Measurements from ENCODE around the gene PADI2. TPM values are rescaled to one million over a fixed set of nuclear protein-coding genes. Genes with fewer than 3 reads are reported as not detected.

Gene PADI2
- polyA plus RNA-seq, 3 donors = 2.3 to 2.6 (median 2.6) TPM

DNA sequence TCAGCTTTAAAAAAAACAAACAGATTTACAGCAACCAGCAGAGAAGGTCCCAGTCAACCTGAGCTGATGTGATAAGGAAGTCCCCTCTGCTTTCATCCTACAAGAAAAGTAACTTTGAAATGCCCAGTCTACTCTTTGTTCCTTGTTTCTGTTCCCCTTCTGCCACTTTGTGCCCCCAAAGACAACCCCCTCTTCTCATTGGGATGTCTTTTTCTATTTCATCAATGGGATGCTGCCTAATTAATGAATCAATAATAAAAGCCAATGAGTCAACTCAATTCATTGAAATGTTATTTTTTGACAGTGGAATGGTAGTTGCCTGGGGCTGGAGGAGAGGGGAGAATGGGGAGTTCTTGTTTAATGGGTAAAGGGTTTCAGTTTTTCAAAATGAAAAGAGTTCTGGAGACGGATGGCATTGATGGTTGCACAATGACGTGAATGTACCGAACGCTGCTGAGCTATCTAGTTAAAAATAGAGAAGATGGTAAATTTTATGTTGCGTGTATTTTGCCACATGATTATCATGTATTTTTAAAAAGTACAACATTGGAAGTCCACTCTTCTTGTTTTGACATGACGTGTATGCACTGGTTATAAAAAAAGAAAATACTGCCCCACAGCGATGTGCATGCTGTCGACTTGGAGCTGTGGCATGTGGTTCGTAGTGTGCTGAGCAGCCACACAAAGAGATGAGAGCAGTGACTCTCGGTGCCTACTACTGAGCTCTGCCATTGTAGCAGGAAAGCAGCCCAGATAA lies 22.4 kb upstream of the PADI2 start:
- DNase-seq (ENCODE audit: low read depth in 3 of 3, low spot score in 2 of 3) = no peak

DNA sequence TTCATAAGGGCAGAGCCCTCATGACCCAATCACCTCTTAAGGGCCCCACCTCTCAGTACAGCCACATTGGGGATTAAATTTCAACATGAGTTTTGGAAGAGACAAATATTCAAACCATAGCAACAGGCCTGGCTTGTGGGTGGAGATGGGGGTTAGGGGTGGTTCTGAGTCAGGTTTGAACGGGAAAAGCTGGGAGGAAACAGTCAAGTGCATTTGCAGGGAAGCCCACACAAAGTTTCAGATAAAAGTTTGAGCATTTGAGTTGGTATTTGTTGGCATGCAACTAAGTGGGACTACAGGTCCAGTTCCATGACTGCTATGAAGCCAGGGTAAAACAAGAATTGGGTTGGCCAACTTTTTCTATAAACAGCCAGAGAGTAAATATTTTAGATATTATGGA lies 21.0 kb upstream of the PADI2 start:
- DNase-seq (ENCODE audit: low read depth in 3 of 3, low spot score in 2 of 3) = no peak

DNA sequence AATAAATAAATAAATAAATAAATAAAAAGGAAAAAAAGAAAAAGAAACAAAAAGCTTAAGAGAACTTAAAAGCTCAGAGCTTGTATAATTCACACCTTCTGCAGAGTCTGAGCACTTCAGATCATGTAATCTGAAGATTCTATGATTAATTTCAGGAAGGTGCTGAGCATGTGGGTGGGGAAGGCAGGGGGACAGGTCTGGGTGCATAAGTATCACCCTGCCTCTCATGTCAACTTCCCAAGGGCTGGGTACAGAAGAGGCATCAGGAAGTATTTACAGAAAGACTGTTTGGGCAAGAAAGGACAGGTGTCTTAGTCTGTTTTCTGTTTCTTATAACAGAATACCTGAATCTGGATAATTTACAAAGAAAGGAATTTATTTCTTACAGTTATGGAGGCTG lies 20.4 kb upstream of the PADI2 start:
- DNase-seq (ENCODE audit: low read depth in 3 of 3, low spot score in 2 of 3) = no peak

DNA sequence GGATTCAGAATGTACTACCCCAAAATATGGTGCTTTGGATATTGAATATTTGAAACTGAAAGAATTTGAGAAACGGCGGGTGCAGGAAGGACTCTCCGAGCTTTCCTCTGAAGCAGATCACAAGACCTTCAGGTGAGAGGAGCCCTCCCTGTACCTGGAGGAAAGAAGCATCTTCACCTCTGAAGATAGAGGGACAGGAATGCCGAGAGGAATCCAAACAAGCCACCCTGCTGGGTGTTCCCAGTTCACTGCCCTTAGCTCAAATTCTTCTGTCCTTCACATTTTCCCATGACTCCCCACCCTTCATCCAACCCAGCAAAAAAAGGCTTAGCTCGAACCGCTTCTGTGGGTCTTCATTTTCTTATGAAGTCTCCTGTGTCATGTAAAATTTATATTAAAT lies 18.2 kb upstream of the PADI2 start:
- DNase-seq (ENCODE audit: low read depth in 3 of 3, low spot score in 2 of 3) = no peak

DNA sequence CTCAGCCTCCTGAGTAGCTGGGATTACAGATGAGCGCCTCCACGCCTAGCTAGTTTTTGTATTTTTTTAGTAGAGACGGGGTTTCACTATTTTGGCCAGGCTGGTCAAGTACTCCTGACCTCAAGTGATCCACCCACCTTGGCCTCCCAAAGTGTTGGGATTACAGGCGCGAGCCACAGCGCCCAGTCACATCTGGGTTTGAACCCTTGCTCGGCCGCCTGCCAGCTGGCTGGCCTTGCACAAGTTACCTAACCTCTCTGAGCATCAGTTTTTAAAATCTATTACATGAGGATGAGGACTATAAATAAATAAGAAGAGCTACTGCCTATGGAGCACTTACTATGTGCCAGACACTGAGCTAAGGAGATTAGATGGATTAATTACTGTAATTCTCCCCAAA lies 17.7 kb upstream of the PADI2 start:
- DNase-seq (ENCODE audit: low read depth in 3 of 3, low spot score in 2 of 3) = no peak

DNA sequence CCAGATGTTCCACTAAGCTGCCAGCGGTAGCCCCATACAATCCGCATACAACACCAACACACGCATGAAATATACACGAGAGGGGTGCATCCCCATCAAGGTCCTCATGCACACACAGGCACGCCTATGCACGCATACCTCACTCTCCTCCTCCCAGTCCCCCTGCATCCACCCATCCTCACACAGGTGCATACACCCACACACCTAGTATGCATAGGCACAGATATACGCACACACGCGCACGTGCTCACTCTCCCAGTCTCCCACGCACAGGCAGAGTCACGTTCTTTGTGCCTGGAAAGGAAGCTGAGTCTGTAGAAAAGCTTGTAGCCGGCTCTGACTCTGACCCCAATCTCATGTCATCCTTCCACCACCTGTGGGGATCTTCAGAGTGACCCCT lies 16.9 kb upstream of the PADI2 start:
- no peak for DNase-seq (ENCODE audit: low read depth in 3 of 3, low spot score in 2 of 3)

DNA sequence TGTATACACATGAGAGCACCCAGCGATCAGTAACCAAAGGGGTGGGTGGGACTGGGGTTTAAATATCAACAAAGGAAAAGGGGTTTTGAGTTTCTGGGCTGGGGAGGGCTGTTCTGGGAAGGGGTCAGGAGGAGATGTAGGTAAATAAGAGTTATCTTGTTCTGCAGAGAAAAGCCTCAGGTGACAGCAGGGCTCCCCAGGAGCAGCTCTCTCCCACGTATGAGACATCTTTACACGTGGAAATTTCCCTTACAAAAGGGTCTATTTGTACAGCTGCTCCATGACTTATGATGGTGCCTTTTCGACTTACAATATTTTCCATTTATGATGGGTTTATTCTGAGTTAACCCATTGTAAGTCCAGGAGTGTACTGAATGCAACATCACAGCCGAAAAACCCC lies 16.3 kb upstream of the PADI2 start:
- DNase-seq (ENCODE audit: low read depth in 3 of 3, low spot score in 2 of 3) = no peak

DNA sequence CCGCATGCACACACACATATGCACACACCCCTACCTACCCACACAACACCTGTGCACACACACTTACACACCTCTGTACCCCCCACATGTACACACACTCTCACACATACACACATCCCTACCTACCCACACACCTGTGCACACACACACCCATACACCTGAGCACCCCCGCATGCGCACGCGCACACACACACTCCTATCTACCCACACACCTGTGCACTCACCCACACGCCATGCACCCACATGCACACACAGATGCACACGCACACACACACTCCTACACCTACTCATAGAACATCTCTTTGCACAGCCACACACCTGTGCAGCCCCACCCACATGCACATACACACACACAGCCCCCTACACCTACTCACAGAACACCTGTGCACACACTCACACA lies 15.5 kb upstream of the PADI2 start:
- no peak for DNase-seq (ENCODE audit: low read depth in 3 of 3, low spot score in 2 of 3)

DNA sequence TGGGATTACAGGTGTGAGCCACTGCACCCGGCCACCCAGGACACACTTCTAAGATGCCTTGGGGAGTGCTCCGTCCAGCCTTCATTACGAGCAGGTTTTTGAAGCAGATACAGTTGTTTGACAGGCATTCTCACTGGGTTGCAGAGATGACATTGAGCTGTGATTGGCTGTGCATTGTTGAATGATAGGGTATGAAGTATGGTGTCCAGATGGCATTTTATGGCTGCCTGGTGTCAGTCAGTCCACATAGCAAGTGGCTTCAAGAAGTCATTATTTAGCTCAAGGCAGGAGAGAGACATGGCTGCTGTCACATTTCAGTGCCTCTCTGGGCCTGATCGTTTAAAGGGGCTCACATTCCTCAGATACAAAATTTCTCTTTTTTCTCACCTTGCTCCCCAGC lies 14.8 kb upstream of the PADI2 start:
- no peak for DNase-seq (ENCODE audit: low read depth in 3 of 3, low spot score in 2 of 3)

DNA sequence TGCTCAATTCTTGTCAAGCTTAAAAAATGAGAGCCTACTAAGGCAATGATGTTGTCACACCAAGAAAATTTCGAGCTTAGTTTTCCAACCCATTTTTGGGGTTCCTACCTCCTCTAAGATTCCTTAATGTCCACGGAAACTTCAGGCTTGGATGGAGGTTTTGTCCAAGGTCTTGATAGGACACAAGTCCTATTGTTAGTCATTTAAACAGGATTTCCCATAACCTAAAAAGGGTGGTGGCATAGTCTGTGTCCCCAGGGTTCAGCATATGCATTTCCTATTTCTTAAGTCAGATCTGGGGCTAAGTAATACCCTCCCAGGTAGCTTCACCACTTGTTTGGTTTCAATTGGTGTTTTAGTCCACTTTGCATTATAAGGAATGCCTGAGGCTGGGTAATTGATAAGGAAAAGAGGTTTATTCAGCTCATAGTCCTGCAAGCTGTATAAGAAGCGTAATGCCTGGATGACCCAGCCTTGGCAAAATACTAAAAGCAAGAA lies 10.9 kb upstream of the PADI2 start:
- DNase-seq (ENCODE audit: low read depth in 3 of 3, low spot score in 2 of 3) = no peak

DNA sequence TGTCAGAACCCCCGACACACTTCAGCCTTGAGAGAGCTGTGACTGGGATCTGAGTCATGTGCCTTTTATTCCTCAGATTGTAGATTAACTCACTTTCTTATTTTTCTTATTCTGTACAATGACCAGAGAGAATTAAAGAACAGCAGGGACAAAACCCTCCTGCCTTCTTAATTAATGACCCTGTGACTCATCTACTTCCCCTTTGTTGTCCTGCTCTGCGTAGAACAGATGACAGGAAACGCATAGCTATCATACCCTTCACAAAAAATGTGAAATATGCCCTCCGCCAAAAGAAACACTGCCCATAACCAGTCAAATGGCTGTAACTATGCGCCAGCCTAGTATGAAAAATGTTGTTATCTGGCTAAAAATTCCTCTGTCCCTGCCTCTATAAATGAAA lies 9.1 kb upstream of the PADI2 start:
- no peak for DNase-seq (ENCODE audit: low read depth in 3 of 3, low spot score in 2 of 3)

DNA sequence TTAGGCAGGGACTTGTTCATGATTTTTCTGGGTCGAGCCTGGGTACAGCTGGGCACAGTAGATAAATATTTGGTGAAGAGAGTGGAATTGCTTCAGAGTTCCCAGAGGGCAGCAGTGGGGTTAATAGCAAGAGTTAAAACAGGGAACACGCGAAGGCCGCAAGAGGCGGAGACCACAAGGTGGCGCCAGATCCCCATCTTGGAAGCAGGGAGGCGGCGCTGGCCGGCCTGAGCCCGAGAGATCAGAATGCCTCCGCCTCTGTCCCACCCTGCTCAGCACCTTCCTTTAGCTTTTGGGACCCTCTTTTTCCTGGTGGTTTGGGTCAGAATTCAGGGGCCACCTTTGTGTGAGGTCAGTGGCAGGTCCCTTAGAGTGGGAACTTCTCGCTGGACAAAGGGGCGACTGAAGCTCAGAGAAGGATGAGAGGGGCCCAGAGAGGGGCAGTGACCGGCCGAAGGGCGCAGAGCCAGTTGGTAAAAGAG lies 6.5 kb upstream of the PADI2 start:
- peak; percentile 56 to 75 (median 59) for DNase-seq (ENCODE audit: low read depth in 3 of 3, low spot score in 2 of 3)

DNA sequence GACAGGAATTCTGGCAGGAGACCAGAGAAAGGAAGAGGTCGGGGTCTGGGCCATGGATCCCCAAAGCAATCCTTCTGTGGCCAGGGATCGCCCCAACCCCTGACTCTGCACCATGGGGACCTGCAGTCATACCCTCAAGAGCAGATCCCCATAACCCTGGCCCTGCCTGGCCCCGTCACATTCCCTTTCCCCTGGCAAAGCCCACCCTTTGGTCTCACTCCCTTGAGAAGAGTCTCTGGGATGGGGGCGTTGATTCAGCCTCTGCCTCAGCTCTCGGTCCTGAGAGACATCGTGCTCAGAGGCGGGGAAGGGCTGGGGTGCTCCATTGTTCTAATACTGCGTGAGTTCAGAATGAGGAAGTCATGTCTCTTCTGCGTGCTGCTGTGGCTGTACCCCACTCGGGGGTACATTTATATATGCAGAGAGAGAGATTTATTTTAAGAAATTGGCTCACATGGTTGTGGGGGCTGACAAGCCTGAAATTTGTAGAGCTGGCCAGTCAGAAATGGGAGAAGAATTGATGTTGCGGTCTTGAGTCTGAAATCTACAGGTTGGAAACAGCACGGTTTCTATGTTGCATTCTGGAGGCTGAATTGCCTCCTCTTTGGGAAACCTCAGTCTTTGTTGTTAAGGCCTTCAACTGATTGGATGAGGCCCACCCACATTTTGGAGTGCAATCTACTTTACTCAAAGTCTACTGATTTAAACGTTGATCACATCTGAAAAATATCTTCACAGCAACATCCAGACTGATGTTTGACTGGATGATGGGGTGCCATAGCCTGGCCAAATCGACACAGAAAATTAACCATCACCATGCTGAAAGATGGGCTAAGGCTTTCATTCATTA lies 4.2 kb upstream of the PADI2 start:
- DNase-seq (ENCODE audit: low read depth in 3 of 3, low spot score in 2 of 3) = no peak

DNA sequence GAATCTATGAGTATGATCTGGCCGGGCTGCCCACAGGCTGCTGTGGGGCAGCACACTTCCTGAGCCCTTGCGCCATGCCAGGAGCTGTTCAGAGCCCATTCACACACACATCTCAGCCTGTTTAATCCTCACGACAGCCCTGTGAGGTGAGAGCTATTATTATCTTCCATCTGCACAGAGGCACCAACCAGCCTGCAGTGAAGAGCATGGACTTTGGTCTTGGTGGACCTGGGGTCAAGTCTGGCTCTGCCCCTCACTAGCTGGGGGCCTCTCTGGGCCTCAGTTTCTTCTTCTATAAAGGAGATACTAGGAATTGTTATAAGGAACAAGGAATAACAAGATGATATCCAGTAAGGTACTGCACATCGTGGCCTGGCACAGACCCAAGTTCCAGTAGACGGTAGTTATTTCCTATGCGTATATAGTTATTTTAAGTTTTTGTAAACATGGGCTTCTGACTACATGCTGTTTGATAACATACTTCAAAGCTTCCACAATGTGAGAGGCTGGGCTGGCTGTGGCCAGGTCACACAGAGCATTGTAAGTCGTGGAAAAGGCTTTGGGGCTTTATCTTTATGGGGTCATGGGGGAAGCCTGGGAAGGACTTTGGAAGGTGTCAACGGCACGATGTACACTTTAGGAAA lies 3.4 kb upstream of the PADI2 start:
- no peak for DNase-seq (ENCODE audit: low read depth in 3 of 3, low spot score in 2 of 3)

DNA sequence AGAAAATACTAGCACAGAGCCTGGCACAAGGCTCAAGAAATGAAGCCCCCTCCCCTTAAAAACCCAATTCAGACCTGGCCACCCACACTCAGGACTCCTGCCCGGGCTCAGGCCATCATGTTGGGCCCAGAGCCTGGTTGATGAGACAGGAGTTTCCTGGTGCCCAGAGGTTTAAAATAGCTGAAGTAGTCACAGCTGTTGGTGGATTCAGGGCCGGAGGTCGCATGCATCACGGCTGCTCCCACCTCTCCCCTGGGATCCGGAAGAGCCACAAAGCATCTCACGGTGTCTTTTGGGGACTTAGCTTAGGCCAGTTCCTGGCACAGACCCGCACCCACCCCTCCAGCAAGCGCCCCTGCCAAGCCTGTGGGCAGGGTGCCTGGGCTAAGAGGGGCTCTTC lies 2.6 kb upstream of the PADI2 start:
- no peak for DNase-seq (ENCODE audit: low read depth in 3 of 3, low spot score in 2 of 3)

DNA sequence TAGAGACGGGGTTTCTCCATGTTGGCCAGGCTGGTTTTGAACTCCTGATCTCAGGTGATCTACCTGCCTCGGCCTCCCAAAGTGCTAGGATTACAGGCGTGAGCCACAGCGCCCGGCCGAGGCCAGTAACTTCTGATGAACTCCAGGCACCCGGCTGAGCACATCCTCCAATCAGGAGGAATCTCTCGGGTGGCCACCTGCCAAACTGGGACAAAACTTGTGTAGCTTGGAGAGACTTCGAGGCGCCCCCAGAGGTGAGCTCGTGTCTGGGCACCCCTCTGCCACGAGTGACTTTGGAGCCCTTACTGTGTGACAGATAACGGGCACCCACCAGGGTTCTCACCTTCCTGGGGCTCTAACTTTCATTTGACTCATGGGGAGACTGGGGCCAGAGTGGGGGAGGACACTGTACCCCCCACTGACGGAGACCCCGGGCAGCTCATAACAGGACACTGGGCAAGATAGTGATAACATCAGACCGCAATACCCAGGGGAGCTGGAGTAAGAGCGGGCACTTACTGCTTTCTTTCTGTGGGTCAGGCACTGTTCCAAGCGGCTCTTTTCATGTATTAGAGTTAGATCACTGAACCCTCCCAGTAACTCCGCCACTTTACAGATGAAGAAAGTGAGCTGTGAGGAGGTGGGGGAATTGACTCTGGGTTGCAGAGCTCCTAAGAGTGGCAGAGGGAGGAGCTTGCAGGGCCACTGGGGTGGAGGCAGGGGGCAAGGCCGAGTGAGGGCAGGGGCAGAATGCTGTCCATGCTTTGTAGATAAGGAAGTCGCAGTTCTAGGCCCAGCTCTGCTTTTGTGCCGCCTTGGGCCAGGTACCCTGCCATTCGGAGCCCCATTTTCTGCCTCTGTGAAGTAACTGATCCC lies 1.9 kb upstream of the PADI2 start:
- no peak for DNase-seq (ENCODE audit: low read depth in 3 of 3, low spot score in 2 of 3)

DNA sequence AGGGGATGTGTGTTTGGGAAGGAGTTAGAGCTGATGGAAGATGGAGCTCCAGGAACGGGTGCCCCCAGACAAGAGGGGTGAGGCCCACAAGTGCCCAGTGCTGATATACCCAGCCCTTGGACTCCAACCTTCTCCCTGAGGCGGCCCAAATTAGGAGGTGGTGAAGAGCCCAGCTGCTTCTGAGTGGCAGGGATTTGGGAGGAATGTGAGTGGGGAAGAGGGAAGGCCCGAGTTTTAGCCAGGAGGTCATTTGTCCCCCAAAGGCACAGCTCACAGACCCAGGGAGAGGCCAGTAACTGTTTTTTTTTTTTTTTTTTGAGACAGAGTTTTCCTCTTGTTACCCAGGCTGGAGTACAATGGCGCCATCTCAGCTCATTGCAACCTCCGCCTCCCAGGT lies 1.2 kb upstream of the PADI2 start:
- no peak for DNase-seq (ENCODE audit: low read depth in 3 of 3, low spot score in 2 of 3)

DNA sequence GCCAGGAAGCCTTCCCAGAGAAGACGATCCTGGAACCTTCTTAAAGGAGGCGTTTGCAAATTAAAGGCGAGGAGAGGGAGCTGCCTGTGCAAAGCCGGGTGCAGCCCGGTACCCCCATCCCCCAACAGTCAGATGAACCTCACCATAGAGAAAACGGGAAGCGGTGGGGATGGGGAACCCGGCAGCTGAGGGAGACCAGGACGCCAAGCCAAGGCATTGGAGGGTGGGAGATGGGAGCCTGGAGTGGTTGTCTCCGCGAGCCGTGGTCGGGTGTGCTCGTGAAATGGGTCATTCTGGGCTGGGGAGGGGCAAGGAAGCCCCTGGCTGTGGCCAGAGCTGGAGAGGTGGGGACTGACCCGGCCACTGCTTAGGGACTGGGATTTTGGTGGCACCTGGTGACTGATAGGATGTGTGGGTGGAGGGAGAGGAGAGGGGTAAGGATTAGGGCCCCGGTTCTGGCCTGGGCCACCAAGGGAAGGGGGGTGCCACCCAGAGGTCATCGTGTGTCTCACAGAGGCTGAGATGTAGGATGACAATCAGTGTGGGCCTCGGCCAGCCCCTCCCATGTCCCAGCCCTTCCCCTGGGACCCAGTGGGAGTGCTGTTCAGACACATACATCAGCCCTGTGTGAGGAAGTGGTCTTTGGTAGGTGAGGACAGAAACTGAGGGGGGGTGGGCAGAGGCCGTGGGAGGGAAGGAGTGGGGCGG lies 676 bp upstream of the PADI2 start:
- no peak for DNase-seq (ENCODE audit: low read depth in 3 of 3, low spot score in 2 of 3)

DNA sequence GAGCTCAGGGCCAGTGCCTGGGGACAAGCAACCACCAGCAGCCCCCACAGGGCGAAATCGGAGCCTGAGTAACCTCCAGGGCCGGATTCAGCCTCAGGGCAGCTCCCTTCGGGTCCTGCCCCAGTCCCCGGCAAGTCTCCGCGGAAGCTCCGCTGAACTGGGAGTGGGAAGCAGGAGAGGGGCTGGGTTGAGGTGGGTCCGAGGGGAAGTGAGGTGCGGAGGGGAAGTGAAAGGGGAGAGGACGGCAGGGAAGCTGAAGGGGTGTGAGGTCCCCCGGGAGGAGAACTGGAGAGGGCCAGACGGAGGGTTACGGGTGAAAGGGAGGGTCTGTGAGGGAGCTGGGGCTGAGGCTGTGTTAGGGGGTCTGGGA lies 560 bp downstream of the PADI2 start:
- DNase-seq (ENCODE audit: low read depth in 3 of 3, low spot score in 2 of 3) = no peak

DNA sequence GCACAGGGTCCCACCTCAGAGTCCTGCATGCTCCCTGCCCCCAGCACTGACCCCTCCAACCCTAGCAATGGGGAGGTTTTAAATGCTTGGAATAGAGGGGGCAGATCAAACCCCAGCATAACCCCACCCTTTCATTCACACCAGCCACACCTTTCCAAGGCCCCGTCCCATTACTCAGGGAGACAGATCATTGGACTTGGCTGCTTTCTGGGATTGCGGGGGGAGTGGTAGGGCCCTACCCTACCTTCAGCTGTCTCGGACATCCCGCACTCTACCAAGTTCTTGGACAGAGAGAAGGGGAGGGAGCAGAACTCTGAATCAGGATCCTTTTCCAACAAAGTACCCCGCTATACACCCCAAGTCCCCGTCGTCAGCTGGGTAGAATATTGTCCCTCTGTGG lies 983 bp downstream of the PADI2 start:
- no peak for DNase-seq (ENCODE audit: low read depth in 3 of 3, low spot score in 2 of 3)
